ENCODE measurements around the gene RALGAPA2.

The RALGAPA2 gene

DNA sequence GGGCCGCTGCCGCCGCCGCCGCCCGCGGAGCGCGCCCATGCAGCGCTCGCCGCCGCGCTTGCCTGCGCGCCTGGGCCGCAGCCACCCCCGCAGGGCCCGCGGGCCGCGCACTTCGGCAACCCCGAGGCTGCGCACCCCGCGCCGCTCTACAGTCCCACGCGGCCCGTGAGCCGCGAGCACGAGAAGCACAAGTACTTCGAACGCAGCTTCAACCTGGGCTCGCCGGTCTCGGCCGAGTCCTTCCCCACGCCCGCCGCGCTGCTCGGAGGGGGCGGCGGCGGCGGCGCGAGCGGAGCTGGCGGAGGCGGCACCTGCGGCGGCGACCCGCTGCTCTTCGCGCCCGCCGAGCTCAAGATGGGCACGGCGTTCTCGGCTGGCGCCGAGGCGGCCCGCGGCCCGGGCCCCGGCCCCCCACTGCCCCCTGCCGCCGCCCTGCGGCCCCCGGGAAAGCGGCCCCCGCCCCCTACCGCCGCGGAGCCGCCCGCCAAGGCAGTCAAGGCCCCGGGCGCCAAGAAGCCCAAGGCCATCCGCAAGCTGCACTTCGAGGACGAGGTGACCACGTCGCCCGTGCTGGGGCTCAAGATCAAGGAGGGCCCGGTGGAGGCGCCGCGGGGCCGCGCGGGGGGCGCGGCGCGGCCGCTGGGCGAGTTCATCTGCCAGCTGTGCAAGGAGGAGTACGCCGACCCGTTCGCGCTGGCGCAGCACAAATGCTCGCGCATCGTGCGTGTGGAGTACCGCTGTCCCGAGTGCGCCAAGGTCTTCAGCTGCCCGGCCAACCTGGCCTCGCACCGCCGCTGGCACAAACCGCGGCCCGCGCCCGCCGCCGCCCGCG lies 343.8 kb downstream of the RALGAPA2 start:
- Mint-ChIP-seq H3K4me1 (peaks cover 7% of the 10 kb centered on the region), H3K27me3 (ENCODE audit: low read depth, poor library complexity) (peaks cover 89% of the 10 kb centered on the region), H3K27ac (no peak overlapping the region), H3K4me3 (no peak overlapping the region), H3K36me3 (ENCODE audit: low read depth) (no peaks in the 10 kb centered on the region), H3K9me3 (no peaks in the 10 kb centered on the region)
- DNase-seq: peak; percentile 44
- TF ChIP-seq, protein P1, sequence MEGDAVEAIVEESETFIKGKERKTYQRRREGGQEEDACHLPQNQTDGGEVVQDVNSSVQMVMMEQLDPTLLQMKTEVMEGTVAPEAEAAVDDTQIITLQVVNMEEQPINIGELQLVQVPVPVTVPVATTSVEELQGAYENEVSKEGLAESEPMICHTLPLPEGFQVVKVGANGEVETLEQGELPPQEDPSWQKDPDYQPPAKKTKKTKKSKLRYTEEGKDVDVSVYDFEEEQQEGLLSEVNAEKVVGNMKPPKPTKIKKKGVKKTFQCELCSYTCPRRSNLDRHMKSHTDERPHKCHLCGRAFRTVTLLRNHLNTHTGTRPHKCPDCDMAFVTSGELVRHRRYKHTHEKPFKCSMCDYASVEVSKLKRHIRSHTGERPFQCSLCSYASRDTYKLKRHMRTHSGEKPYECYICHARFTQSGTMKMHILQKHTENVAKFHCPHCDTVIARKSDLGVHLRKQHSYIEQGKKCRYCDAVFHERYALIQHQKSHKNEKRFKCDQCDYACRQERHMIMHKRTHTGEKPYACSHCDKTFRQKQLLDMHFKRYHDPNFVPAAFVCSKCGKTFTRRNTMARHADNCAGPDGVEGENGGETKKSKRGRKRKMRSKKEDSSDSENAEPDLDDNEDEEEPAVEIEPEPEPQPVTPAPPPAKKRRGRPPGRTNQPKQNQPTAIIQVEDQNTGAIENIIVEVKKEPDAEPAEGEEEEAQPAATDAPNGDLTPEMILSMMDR (IDR thresholded peaks at IDR 0.05): no peak

DNA sequence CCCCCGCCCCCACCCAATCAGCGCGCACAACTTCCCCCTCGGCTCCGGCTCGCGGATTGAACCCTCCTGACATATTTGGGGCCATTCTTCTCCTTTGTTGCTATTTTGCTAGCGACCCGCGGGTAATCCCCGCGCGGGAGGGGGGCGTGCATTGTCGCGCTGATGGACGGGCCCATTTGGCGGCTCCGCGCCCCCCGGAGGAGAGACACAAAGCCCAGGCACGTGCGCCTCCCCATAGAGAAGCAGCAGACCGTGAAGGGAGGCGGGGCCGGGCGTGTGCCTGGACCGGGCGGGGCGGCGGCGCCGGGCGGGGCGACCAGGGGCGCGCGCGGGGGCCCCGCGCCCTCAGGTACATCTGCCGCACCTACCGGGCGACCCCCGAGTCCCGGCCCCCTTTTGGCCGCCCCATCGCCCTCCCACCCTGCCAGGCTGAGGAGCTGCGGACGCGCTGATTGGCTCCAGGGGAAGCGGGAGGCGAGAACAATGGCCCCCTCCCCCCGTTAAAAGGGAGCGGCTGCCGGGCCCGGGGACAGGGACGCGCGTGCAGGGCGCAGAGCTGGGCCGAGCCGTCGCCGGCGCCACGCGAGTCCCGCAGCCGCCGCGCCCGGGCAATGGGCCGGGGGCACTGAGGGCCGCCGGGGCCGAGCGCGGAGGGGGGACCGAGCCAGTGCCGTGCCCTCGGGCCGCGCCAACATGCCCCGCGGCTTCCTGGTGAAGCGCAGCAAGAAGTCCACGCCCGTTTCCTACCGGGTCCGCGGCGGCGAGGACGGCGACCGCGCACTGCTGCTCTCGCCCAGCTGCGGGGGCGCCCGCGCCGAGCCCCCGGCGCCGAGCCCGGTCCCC lies 344.6 kb downstream of the RALGAPA2 start, which contains the start of gene INSM1:
Gene INSM1 (plus strand): TSS at position 530 of the 843 bp plus-strand sequence. CDS start 164 bp downstream, at position 694.
- Mint-ChIP-seq H3K9me3 (no peaks in the 10 kb centered on the region), H3K27me3 (ENCODE audit: low read depth, poor library complexity) (peaks cover 89% of the 10 kb centered on the region), H3K27ac (no peak within 1 kb of the TSS), H3K4me1 (peaks cover 13% of the 10 kb centered on the region), H3K4me3 (peak within 1 kb of the TSS; percentile 67), H3K36me3 (ENCODE audit: low read depth) (no peaks in the 10 kb centered on the region)
- TF ChIP-seq, protein P1 (IDR thresholded peaks at IDR 0.05): no peak
- DNase-seq: peak; percentile 35

DNA sequence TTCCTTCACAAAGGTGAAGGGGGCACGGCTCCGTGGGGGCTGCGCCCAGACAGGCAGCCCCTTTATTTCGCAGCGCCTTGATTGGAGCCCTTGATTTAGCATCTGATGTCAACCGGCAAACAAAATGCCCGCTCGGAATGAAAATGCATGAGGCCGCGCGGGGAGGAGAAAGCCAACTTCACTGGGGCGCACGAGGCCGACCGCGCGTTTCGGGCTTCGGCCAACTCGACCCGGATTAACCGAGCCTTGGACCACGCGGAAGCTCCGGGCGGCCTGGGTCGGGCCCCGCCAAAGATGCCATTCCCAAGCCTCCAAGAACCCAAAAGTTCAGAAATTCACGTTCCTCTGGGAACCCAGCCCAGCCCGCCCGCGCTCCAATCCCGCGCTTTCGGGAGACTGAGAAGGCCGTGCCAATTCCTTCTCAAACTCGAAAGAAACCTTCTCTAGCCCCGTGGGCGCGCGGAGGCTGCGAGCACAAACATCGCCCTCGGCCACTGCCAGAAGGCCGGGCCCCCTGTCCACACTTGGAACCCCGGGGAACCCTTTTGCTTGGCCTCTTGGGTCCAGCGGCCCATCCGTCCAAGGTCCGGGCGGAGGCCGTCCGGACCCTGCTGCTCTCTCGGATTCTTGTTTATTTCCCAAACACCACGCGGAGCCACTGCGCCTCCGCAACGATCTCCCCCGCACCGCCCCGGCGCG lies 345.4 kb downstream of the RALGAPA2 start:
- Mint-ChIP-seq H3K4me3 (peak overlapping the region; percentile 67), H3K36me3 (ENCODE audit: low read depth) (no peaks in the 10 kb centered on the region), H3K9me3 (no peaks in the 10 kb centered on the region), H3K27ac (no peak overlapping the region), H3K27me3 (ENCODE audit: low read depth, poor library complexity) (peaks cover 89% of the 10 kb centered on the region), H3K4me1 (peaks cover 17% of the 10 kb centered on the region)
- TF ChIP-seq, protein P1 (IDR thresholded peaks at IDR 0.05): no peak
- DNase-seq: peak; percentile 43

DNA sequence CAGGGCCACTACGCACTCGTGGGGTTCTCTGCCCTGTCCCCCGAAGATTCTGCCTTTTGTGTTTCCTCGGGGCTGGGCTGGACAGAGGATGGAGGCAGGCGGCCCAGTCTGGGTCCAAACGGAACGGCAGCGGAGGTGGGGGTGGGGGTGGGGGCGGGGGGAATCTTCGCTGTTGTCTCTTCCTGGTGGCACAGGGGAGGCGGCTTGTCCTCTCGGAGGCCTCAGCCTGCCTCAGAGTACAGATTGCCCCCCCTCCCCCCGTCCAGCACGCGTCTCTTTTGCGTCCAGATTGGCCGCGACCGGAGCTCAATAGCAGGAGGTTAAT lies 345.9 kb downstream of the RALGAPA2 start:
- H3K4me1 Mint-ChIP-seq: peaks cover 17% of the 10 kb centered on the region
- DNase-seq: no peak
- no peaks in the 10 kb centered on the region for H3K9me3 Mint-ChIP-seq
- H3K27me3 Mint-ChIP-seq (ENCODE audit: low read depth, poor library complexity): peaks cover 89% of the 10 kb centered on the region
- TF ChIP-seq, protein P1 (IDR thresholded peaks at IDR 0.05): no peak
- H3K36me3 Mint-ChIP-seq (ENCODE audit: low read depth): no peaks in the 10 kb centered on the region
- no peak overlapping the region for H3K4me3 Mint-ChIP-seq
- H3K27ac Mint-ChIP-seq: no peak overlapping the region

DNA sequence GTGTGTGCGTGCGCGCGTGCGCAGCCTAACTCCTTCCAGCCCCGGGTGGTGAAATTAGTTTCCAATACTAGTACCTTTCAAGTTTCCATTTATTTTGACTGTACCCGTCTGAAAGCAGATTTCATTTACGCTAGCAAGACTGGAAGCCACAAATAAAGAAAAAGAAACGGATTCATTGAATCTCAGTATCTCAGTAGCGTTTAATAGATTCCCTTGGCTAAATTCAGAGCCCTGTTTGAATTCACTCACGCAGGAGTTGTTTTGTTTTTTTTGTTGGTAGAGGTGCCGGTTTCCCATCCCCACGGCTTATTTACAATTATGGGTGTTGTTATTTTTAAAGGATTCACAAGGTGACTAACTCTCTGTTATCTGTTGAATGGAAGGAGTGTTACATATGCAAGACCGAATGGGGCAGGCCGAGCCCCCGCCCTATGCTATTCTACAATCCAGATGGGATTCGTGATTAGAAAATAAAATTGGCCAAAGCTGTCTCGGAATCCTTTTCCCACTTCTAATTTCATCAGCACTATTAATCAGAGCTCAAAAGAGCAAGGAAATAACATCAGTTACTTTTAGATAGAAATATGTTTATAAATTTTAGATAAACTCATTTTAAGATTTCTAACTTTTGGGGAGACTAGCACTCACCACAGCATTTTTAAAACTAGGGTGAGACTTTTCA lies 346.8 kb downstream of the RALGAPA2 start:
- peaks cover 17% of the 10 kb centered on the region for H3K4me1 Mint-ChIP-seq
- peaks cover 89% of the 10 kb centered on the region for H3K27me3 Mint-ChIP-seq (ENCODE audit: low read depth, poor library complexity)
- no peak overlapping the region for H3K4me3 Mint-ChIP-seq
- TF ChIP-seq, protein P1 (IDR thresholded peaks at IDR 0.05): no peak
- no peaks in the 10 kb centered on the region for H3K9me3 Mint-ChIP-seq
- no peak overlapping the region for H3K27ac Mint-ChIP-seq
- DNase-seq: no peak
- no peaks in the 10 kb centered on the region for H3K36me3 Mint-ChIP-seq (ENCODE audit: low read depth)

Data from nephron progenitor cell (in vitro differentiated cells).